GM12892 (cell line): ENCODE measurements around the gene MN1.

ENCODE experiments used
- DNase-seq: peaks from one replicate; pipeline ENCODE4 v3.0.0; 2011; ENCODE audit not compliant: insufficient read length
- FAIRE-seq: peaks from 2 replicates; lab custom pipeline; 2011; peaks lifted over from hg19 to GRCh38; lab: Jason Lieb, UNC
- POLR2A ChIP-seq: IDR thresholded peaks from 2 replicates; pipeline ENCODE4 v1.6.1; 2011; ENCODE audit warnings: low read depth, low read length, control low read depth
- POLR2AphosphoS5 ChIP-seq: IDR thresholded peaks from 2 replicates; pipeline ENCODE4 v1.6.1; 2011; ENCODE audit warnings: low read depth, low read length, control low read depth
- TAF1 ChIP-seq: IDR thresholded peaks from 2 replicates; pipeline ENCODE4 v1.6.1; 2011; ENCODE audit warnings: low read depth, mild to moderate bottlenecking, control low read depth, low read length, borderline replicate concordance

The MN1 gene

GRCh38 chr22:27730641-27731433 lies 70.7 kb downstream of the MN1 start:
- no peak for FAIRE-seq
- no peak for DNase-seq
- no peak for TF ChIP-seq TAF1
- no peak for TF ChIP-seq POLR2A
- TF ChIP-seq POLR2AphosphoS5: no peak

- no peak for FAIRE-seq
- TF ChIP-seq POLR2AphosphoS5: no peak
- TF ChIP-seq POLR2A: no peak
- no peak for TF ChIP-seq TAF1
- DNase-seq: no peak
Observed at GRCh38 chr22:27729246-27729645, 72.3 kb downstream of the MN1 start.

GRCh38 chr22:27727673-27728451 lies 73.7 kb downstream of the MN1 start:
- no peak for TF ChIP-seq TAF1
- TF ChIP-seq POLR2AphosphoS5: no peak
- no peak for TF ChIP-seq POLR2A
- FAIRE-seq (no peak), DNase-seq (no peak)

GRCh38 chr22:27726686-27727449 lies 74.7 kb downstream of the MN1 start:
- DNase-seq: no peak
- TF ChIP-seq TAF1 (no peak), POLR2A (no peak), POLR2AphosphoS5 (no peak)
- FAIRE-seq: no peak

- no peak for TF ChIP-seq POLR2AphosphoS5
- FAIRE-seq: no peak
- no peak for DNase-seq
Observed at GRCh38 chr22:27726331-27726685, 75.2 kb downstream of the MN1 start.

GRCh38 chr22:27725661-27726060 lies 75.9 kb downstream of the MN1 start:
- FAIRE-seq: no peak
- TF ChIP-seq POLR2AphosphoS5 (no peak), POLR2A (no peak), TAF1 (no peak)
- DNase-seq: no peak

DNA sequence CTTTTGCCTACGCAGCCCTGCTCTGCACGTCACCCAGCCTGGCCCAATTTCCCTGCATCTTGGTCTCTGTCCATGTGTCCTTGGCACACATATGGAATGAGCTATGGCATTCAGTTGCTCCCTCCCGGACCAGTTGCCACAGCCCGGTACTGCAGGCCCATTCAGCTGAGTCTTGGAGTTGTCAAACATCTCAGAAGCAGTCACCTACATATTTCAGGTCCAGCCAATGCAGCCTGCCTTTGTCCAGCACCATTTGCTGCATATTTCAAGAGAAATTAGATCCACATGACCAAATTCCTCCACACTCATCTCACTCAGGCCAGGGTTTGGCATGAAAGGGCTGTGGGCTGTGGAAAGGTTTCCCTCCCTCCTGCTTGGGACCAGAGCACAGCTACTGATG lies 76.8 kb downstream of the MN1 start:
- DNase-seq: no peak
- no peak for FAIRE-seq
- no peak for TF ChIP-seq POLR2A
- no peak for TF ChIP-seq POLR2AphosphoS5
- no peak for TF ChIP-seq TAF1

DNA sequence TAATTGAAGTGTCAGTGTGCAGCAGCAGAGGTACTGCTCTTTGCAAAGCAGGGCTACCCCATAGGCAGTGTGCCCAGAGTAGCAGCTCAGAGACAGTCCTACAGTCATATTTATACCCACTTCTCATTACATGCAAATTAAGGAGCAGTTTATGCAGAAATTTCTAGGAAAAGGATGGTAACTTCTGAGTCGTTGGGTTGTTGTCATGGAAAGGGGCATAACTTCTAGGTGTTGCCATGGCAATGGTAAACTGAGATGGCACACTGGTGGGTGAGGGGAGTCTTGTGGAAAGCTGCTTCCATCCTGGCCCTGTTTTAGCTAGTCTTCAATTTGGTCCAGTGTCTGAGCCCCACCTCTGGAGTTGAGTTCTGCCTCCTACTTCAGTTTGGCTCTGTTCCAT lies 77.4 kb downstream of the MN1 start:
- DNase-seq (no peak), FAIRE-seq (no peak)
- TF ChIP-seq TAF1 (no peak), POLR2AphosphoS5 (no peak), POLR2A (no peak)

- no peak for FAIRE-seq
- no peak for DNase-seq
- TF ChIP-seq POLR2AphosphoS5 (no peak), TAF1 (no peak), POLR2A (no peak)
Observed at GRCh38 chr22:27723708-27724107, 77.8 kb downstream of the MN1 start.

DNA sequence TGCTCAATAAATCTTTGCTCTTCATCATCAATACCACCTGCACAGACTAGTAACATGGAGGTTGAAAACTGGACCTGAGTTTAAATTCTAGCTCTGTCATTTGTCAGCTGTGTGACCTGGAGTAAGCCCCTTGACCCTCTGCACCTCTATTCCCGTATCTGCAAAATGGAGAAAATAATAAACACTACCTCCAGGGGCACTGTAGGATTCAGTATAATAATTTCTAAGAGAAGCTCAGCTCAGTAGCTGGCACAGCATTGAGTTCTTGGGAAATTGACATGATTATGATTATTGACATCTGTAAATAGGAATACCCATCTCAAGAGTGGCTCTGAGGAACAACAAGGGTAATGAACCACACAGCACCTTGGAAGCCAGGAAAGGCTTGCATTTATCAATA lies 78.4 kb downstream of the MN1 start:
- TF ChIP-seq TAF1: no peak
- TF ChIP-seq POLR2A: no peak
- no peak for TF ChIP-seq POLR2AphosphoS5
- no peak for DNase-seq
- no peak for FAIRE-seq

DNA sequence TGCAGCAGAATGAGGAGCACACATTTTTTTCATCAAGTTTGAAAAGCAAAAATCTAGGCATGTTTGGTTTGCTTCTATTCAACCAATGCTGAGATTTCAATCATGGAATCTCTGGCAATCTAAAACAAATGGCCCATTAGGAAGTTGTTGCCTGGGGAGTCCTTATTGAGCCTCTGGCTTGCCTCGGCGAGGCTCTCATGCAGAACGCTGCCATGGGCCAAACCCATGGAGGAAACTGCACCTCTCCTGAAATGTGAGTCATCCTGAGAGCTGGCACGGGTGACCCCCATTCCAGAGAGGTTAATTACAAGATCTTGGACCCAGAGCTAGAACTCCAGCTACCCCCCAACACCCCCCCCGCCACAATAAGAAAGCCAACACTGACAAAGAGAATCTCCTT lies 80.7 kb downstream of the MN1 start:
- no peak for TF ChIP-seq POLR2A
- FAIRE-seq: no peak
- no peak for DNase-seq

DNA sequence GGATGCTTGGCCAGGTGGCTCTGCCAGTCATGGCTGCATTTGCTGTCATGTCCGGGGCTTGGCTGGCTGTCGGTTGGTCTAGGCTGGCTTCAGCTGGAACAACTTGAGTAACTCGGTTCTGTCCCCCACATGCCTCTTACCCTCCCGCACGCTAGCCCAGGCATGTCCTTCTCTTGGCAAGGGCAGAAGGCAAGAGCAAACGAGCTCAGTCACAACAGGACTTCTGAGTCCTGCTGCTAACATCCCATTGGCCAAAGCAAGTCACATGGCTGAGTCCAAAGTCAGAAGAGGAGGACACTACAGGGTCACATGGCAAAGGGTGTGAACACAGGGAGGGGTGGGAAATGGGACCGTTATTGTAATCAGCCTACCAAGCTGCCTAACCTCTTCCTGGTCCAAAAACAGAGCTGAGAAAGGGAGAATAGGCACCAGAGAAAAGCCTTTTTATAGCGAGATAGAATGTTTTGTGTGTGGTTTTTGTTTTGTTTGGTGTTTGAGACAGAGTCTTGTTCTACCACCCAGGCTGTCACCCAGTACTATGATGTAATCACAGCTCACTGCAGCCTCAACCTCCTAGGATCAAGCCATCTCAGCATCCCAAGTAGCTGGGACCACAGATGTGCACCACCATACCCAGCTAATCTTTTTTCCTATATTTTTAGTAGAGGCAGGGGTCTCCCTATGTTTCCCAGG lies 81.9 kb downstream of the MN1 start:
- TF ChIP-seq POLR2AphosphoS5: no peak
- no peak for TF ChIP-seq TAF1
- no peak for TF ChIP-seq POLR2A
- FAIRE-seq: no peak
- no peak for DNase-seq

- DNase-seq (no peak), FAIRE-seq (no peak)
- TF ChIP-seq POLR2AphosphoS5 (no peak), TAF1 (no peak), POLR2A (no peak)
Observed at GRCh38 chr22:27719036-27719347, 82.6 kb downstream of the MN1 start.
